Pulmonary artery endothelial cell (primary cell): ENCODE data around the gene INSIG1. TPM values are rescaled to one million over a fixed set of nuclear protein-coding genes. Genes with fewer than 3 reads are reported as not detected.

Experiments used
- DNase-seq: peaks from one replicate; pipeline ENCODE4 v3.0.0-alpha.2; 2011; ENCODE audit warnings: low read depth, low spot score
- total RNA-seq: library from RNA; depleted of rRNA; stranded (reverse); fragments of >200 nt; gene quantifications from 2 replicates; pipeline ENCODE4 v1.2.3, GENCODE V29; 2014

The INSIG1 gene
- 109 and 120 TPM in 2 replicates for total RNA-seq

DNA sequence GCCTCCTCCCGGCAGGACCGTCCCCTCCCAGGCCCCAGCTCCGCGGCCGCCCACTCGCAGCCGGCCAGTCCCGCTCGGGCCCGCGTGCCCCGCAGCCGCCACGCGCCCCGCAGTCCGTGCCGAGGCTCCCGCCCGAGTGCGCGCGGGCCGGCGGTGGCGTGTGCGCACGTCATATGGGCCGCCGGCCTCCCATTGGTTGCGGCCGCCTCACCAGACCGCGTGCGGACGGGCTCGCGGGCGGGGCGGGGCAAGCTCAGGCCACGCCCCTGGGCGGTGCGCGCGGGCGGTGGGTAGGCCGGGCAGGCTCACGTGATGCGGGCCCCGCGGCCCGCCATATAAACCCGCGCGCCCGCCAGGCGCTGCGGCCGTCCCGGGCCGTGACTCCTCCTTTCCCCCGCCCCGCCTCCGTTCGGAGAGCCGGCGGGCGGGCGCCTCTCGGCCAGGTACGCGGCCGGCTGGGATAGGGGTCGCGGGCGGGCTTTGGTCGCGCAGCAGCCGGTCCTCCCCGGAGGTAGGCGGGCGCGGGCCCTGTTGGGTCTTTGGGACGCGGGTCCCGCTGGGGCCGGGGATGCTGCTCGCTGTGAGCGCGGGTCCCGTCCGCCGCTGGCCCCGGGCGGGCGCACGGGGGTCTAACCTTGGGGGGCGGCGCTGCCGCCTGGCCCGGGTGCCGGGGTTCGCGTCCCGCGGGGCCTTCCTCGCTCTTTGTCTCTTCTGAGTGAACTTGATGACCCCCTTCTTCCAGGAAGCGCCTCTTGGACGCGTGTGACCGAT lies at the start of gene INSIG1:
TSS of gene INSIG1 (plus strand) at position 362 of the 771 bp plus-strand sequence. CDS start at position 770, 408 bp downstream.
- peak; percentile 67 for DNase-seq

DNA sequence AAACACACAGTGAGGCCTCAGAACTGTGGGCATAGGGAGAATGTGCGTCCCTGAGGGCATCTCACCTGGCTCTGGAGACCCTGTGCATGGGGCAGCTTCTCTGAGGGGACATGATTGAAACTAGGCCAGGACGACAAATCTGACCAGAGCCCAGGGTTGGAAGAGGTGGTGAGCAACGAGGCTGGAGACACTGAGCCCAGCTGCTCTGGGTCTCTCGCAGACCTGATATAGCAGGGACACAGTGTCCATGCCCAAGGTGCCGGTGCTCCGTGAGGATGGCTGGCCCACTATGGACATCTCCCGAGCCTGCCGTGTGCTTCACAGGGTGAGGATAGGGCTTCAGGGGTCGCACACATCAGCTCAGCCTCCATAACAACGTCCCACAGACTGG lies 49.3 kb upstream of the INSIG1 start:
- no peak for DNase-seq

DNA sequence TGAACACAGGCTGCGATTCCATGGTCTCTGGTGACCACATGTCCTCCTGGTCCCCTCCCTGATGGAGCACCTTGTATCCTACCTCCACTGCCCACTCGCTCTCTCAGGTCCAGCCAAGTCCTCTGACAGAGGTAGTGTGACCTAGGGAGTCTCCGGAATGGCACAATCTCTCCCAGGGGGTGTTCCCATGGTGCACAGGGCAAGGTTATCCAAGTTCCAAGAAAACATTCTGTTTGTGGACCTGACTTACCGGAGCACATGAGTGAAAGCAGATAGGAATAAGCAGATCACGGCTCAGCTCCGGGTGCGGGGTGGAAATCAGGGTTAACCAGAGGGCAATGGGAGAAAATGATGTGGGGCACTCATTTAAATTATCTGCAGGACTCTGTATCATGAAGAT lies 45.8 kb upstream of the INSIG1 start:
- DNase-seq = no peak

- DNase-seq = no peak
Measured at GRCh38 chr7:155252444-155252887, 45.2 kb upstream of the INSIG1 start.

DNA sequence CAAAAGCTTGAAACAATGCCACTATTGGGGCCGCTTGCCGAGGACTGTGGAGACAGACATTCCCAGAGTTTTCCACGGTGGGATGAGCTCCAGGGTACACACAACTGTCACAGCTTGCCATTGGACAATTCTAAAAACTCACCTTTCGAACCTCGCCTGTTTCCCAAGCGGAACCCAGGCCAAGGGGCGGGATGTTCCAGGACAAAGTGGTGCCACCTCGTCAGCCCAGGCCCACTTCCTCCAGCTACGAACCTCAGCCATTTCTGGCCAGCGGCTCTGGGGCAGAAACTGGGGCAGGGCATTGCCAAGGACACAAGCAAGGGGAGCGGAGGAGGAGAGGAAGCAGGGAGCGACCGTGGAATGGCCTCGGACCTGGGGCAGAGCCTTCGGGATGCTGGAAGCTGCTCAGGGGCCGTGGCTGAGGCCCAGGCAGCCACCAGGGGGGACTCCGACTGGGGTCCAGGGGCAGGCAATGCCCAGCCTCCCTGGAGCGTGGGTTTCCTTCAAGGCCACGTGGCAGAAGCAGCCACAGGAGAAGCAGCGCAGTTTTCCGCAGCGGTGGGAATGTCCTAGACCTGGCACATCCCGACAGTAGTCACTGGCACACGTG lies 44.7 kb upstream of the INSIG1 start:
- no peak for DNase-seq

DNA sequence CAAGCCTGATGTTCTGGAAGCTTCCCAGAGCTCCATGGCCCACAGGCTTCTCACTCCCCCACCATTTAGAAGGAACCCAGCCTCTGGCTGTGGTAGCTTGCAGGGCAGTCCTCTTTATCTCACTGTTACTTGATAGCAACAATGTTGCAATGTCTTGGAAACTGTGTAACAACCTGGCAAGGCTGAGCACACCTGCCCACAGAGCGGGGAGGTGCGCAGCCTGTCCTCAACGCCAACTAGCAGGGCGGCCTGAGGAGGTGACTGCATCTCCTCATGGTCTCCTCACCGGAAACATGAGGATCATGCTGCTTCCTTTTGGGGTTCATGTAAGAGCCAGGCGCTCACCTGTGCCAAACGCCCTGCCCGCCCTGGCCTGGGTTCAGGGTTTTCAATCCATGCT lies 43.7 kb upstream of the INSIG1 start:
- no peak for DNase-seq

DNA sequence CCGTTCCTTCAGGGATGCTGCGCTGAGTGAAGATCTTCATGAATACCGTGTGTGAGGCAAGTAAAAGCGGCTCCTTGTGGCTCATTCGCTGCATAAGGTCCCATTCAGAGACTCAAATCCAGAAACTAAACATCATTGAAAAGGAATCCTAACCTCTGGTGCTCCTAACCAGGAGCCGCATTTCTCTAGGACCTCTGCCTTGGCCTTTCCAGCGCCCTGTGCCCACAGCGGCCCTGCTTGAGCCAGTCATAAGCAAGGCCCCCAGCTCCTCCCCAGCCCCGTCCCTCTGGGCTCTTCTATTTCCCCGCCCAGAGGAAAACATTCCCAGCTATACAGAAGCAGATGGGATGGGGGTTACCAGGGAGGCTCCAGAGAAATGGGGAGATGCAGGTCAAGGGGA lies 42.6 kb upstream of the INSIG1 start:
- no peak for DNase-seq

- no peak for DNase-seq
Measured at GRCh38 chr7:155255621-155256020, 42.1 kb upstream of the INSIG1 start.

DNA sequence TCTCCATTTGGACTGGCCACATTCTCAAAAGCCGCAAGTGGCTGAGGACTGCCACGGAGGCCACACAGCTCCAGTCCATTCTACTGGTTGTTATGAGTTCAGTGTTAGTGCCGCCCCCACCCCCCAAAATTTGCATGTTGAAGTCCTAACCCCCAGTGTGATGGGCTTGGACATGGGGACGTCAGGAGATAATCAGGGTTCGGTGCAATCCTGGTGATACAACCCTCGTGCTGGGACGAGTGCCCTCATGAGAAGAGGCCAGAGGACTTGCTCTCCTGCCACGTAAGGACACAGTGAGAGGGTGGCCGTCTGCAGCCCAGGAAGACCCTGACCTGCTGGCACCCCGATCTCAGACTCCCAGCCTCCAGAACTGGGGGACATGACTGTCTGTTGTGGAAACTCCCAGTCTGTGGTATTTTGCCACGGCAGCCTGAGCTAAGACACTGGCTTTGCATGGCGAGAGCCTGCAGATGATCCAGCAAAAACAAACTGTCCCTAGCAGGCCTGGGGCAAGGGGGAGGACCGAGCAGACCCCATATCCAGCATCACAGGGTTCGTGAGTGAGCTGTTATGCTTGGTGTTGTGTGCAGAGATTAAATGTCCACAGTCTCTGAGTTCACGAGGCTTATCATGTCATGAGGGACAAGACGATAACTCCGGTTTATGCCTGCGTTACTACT lies 41.5 kb upstream of the INSIG1 start:
- DNase-seq = no peak

GRCh38 chr7:155256761-155257481 lies 40.8 kb upstream of the INSIG1 start:
- DNase-seq = no peak

DNA sequence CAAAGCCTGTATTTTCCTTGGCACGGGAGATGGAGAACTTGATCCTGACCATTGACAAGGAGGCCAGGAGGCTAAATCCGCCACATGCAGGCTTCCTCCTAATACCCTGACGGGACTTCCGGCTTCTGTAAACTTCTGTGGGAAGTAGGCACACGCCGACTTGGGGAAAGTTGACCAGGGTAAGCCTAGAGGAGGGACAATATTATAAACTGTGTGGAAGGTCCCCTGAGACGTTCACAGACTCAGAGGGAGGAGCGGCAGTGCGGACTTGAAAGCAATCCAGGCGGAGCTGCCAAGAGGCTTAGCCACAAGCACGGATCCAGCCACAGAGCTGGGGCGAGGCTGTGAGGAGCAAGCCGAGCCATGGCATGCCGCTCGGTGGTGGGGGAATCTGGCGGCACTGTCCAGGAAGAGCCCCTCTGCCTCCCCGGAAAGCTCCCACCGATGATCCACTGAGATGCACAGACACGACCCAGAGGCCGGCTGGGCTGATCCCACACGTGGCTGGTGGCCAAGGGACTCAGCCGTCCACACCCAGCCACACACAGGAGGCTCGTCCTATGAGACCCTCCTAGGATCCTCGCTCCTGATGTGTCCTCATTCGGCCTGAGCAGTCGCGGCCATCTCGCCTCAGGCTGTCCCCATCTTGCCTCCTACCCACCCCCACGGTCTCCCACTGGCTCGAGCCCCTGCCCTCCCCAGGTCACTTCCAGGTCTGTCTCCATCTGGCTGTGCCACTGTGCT lies 40.0 kb upstream of the INSIG1 start:
- DNase-seq = peak; percentile 5

- DNase-seq = no peak
Measured at GRCh38 chr7:155258226-155258560, 39.5 kb upstream of the INSIG1 start.

GRCh38 chr7:155259866-155260497 lies 37.7 kb upstream of the INSIG1 start:
- no peak for DNase-seq

DNA sequence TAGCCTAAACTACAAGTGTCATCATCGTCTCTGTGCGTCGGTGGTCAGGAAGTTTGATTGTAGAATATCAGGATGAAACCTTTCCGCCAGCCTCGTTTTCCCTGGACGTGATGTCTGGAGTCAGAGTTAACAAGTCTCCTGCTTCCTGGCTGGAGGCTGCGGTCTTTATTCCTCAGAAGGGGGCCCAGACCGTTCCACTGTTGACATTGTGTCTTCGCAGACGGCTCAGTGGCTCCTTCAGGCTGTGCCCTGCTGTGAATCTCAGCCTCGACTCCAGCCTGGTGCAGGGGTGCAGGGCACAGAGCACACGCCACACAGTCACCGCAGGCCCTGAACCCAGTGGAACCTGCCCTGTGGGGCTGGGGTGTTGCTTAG lies 37.2 kb upstream of the INSIG1 start:
- no peak for DNase-seq

- DNase-seq = no peak
Measured at GRCh38 chr7:155261031-155261985, 36.4 kb upstream of the INSIG1 start.

- no peak for DNase-seq
Measured at GRCh38 chr7:155262031-155262430, 35.6 kb upstream of the INSIG1 start.

DNA sequence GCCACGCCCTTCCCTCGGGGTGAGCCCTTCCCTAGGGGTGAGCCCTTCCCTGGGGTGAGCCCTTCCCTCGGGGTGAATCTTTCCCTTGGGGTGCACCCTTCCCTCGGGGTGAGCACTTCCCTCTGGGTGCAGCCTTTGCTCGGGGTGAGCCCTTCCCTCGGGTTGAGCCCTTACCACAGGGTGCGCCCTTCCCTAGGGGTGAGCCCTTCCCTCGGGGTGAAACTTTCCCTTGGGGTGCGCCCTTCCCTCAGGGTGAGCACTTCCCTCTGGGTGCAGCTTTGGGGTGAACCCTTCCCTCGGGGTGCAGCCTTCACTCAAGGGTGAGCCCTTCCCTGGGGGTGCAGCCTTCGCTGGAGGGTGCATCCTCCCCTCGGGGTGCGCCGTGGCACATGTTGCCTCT lies 34.6 kb upstream of the INSIG1 start:
- no peak for DNase-seq

- DNase-seq = no peak
Measured at GRCh38 chr7:155263581-155264143, 34.0 kb upstream of the INSIG1 start.

GRCh38 chr7:155265144-155265543 lies 32.5 kb upstream of the INSIG1 start:
- no peak for DNase-seq
